HCT116 (cell line): ENCODE results near the gene SCN2B. TPM values are rescaled to one million over a fixed set of nuclear protein-coding genes. Genes with fewer than 3 reads are reported as not detected.

ENCODE experiments used
- ATAC-seq: fragments of 200-7000 bp; cut with Tn5 transposase; 2 replicates; pipeline ENCODE4 v1.9.1; 2020; ENCODE audit warnings: mild to moderate bottlenecking, moderate library complexity
- BruUV-seq: library from RNA; stranded (reverse); fragments of 400-500 nt; replicated peaks from 2 replicates; lab custom pipeline; 2021; lab: Mats Ljungman, UMichigan
- CTCF ChIA-PET: fragments of 300-600 bp; sonication (Branson Sonifier 250); formaldehyde crosslinking; loops from one replicate; lab custom pipeline; 2021; ENCODE audit warnings: antibody characterized with exemption; lab: Charles Lee
- POLR2A ChIA-PET: fragments of 300-600, 350-600 bp; sonication (Branson Sonifier 250); formaldehyde crosslinking; loops from one replicate; lab custom pipeline; 2021; ENCODE audit warnings: antibody characterized with exemption; lab: Charles Lee
- RAD21 ChIA-PET, 2 experiments: fragments of 300-600 bp; sonication (Branson Sonifier 250); formaldehyde crosslinking; loops; one replicate each; lab custom pipeline; 2023; ENCODE audit warnings: low total read pairs in 2 of 2; ENCODE audit not compliant: uncharacterized antibody in 2 of 2, unreplicated experiment in 2 of 2, low non-redundant PET in 1 of 2; lab: Charles Lee
- DNase-seq: peaks from one replicate; pipeline ENCODE4 v3.0.0-alpha.2; 2010; ENCODE audit warnings: low read depth, low spot score
- H2AFZ ChIP-seq: fragments of 200-600 bp; shearing (Covaris generic), sonication (generic); 2 replicates; pipeline ENCODE4 v1.6.1; 2017; ENCODE audit warnings: low read depth, mixed run types, mixed read lengths, antibody characterized with exemption, low read length; ENCODE audit not compliant: poor library complexity, severe bottlenecking
- H3K27ac ChIP-seq: 2 replicates; pipeline ENCODE4 v1.5.1; 2012; ENCODE audit warnings: low read depth, low read length
- H3K27me3 ChIP-seq: fragments of 200-600 bp; sonication (generic); 2 replicates; pipeline ENCODE4 v1.6.1; 2016; ENCODE audit warnings: mixed run types, low read length, mixed read lengths; ENCODE audit not compliant: insufficient read depth
- H3K36me3 ChIP-seq, 2 experiments: fragments of 200-500 bp in 1 of 2; fragments of 200-600 bp in 1 of 2; sonication (Bioruptor generic) in 1 of 2; sonication (generic) in 1 of 2; 2 replicates each; pipeline versions ENCODE4 v1.5.1 to v1.6.1; 2014 to 2016; ENCODE audit warnings: low read length in 2 of 2, inconsistent platforms in 1 of 2, mixed read lengths in 1 of 2, mixed run types in 1 of 2; ENCODE audit not compliant: insufficient read depth in 2 of 2, control insufficient read depth in 1 of 2
- H3K4me1 ChIP-seq, 2 experiments: fragments of 200-600 bp in 1 of 2; sonication (generic) in 1 of 2; 2 replicates each; pipeline versions ENCODE4 v1.5.1 to v1.6.1; 2012 to 2017; ENCODE audit warnings: low read length in 2 of 2, inconsistent platforms in 1 of 2, mild to moderate bottlenecking in 1 of 2, mixed read lengths in 1 of 2, mixed run types in 1 of 2, moderate library complexity in 1 of 2; ENCODE audit not compliant: insufficient read depth in 2 of 2, control insufficient read depth in 1 of 2
- H3K4me2 ChIP-seq: fragments of 200-600 bp; sonication (generic); 2 replicates; pipeline ENCODE4 v1.6.1; 2017; ENCODE audit warnings: mixed run types, low read length, mixed read lengths
- H3K4me3 ChIP-seq, 2 experiments: fragments of 200-600 bp in 1 of 2; sonication (generic) in 1 of 2; replicated peaks in 1 of 2; 2 replicates each; pipeline ENCODE4 v1.5.1; 2011 to 2016; ENCODE audit warnings: low read length in 2 of 2, control low read depth in 1 of 2, low read depth in 1 of 2, mild to moderate bottlenecking in 1 of 2, mixed read lengths in 1 of 2, mixed run types in 1 of 2
- H3K79me2 ChIP-seq: fragments of 200-600 bp; sonication (generic); 2 replicates; pipeline ENCODE4 v1.6.1; 2017; ENCODE audit warnings: mild to moderate bottlenecking, mixed run types, low read length, moderate library complexity, mixed read lengths; ENCODE audit not compliant: insufficient read depth
- H3K9ac ChIP-seq: fragments of 200-600 bp; sonication (generic); 2 replicates; pipeline ENCODE4 v1.6.1; 2016; ENCODE audit warnings: low read length, mixed read lengths
- H3K9me2 ChIP-seq: fragments of 200-600 bp; sonication (generic), shearing (Covaris generic); 2 replicates; pipeline ENCODE4 v1.6.1; 2017; ENCODE audit warnings: mixed run types, mild to moderate bottlenecking, moderate library complexity; ENCODE audit not compliant: insufficient read depth
- H3K9me3 ChIP-seq, 2 experiments: fragments of 200-500 bp in 1 of 2; fragments of 200-600 bp in 1 of 2; sonication (Bioruptor generic) in 1 of 2; sonication (generic) in 1 of 2; 2 replicates each; pipeline ENCODE4 v1.6.1; 2014 to 2017; ENCODE audit warnings: low read length in 2 of 2, mixed read lengths in 2 of 2, inconsistent platforms in 1 of 2, low read depth in 1 of 2, mild to moderate bottlenecking in 1 of 2, mixed run types in 1 of 2, moderate library complexity in 1 of 2; ENCODE audit not compliant: control insufficient read depth in 1 of 2, insufficient read depth in 1 of 2
- H4K20me1 ChIP-seq: fragments of 200-600 bp; sonication (generic), shearing (Covaris generic); 2 replicates; pipeline ENCODE4 v1.6.1; 2017; ENCODE audit warnings: mixed run types, mild to moderate bottlenecking, moderate library complexity; ENCODE audit not compliant: insufficient read depth
- CBX3 ChIP-seq: IDR thresholded peaks from 2 replicates; pipeline ENCODE4 v1.6.1; 2012; ENCODE audit warnings: low read depth
- CTCF ChIP-seq, 3 experiments: fragments of 200-600 bp in 1 of 3; sonication (generic) in 1 of 3; IDR thresholded peaks in 2 of 3; conservative IDR thresholded peaks in 1 of 3; 2 replicates each; pipeline ENCODE4 v1.5.1; 2012 to 2017; ENCODE audit warnings: low read depth in 2 of 3, low read length in 2 of 3, antibody characterized with exemption in 1 of 3, borderline replicate concordance in 1 of 3, control low read depth in 1 of 3, mild to moderate bottlenecking in 1 of 3, mixed read lengths in 1 of 3, mixed run types in 1 of 3, moderate library complexity in 1 of 3; ENCODE audit not compliant: insufficient read depth in 1 of 3
- EGR1 ChIP-seq: IDR thresholded peaks from 2 replicates; pipeline ENCODE4 v1.6.1; 2012; ENCODE audit warnings: low read depth
- ELF1 ChIP-seq: IDR thresholded peaks from 2 replicates; pipeline ENCODE4 v1.6.1; 2012; ENCODE audit warnings: low read depth, borderline replicate concordance
- EZH2phosphoT487 ChIP-seq: fragments of 200-600 bp; IDR thresholded peaks from 2 replicates; pipeline ENCODE4 v1.6.1; 2018; ENCODE audit warnings: antibody characterized with exemption, borderline replicate concordance
- FOSL1 ChIP-seq: IDR thresholded peaks from 2 replicates; pipeline ENCODE4 v1.6.1; 2012; ENCODE audit warnings: low read depth
- JUND ChIP-seq: IDR thresholded peaks from 2 replicates; pipeline ENCODE4 v1.6.1; 2012
- MAX ChIP-seq: IDR thresholded peaks from 2 replicates; pipeline ENCODE4 v1.6.1; 2012
- POLR2A ChIP-seq: IDR thresholded peaks from 2 replicates; pipeline ENCODE4 v1.7.0; 2011; ENCODE audit warnings: borderline replicate concordance; ENCODE audit not compliant: insufficient read depth, insufficient read length; ENCODE audit errors: extremely low read depth
- RAD21 ChIP-seq: IDR thresholded peaks from 2 replicates; pipeline ENCODE4 v1.6.1; 2012; ENCODE audit warnings: low read depth, mild to moderate bottlenecking
- SIN3A ChIP-seq: IDR thresholded peaks from 2 replicates; pipeline ENCODE4 v1.6.1; 2012; ENCODE audit warnings: low read depth
- SP1 ChIP-seq: IDR thresholded peaks from 2 replicates; pipeline ENCODE4 v1.6.1; 2012; ENCODE audit warnings: low read depth
- YY1 ChIP-seq: IDR thresholded peaks from 2 replicates; pipeline ENCODE4 v1.6.1; 2011; ENCODE audit warnings: low read length, low read depth, moderate library complexity, mild to moderate bottlenecking; ENCODE audit not compliant: insufficient replicate concordance; ENCODE audit errors: extremely low read depth
- ZFX ChIP-seq: fragments of 450-650 bp; IDR thresholded peaks from 2 replicates; pipeline ENCODE4 v1.6.1; 2017
- ZNF274 ChIP-seq: fragments of 200-500 bp; sonication (Bioruptor generic); IDR thresholded peaks from 2 replicates; pipeline ENCODE4 v1.6.1; 2014; ENCODE audit warnings: mild to moderate bottlenecking, low read depth, low read length, inconsistent platforms
- intact Hi-C: fragments of 100-400 bp; cut with micrococcal nuclease; formaldehyde crosslinking; loops from 2 replicates; pipeline ENCODE4 v1.10.0; 2022
- total RNA-seq: library from RNA; stranded (reverse); gene quantifications from one replicate; pipeline ENCODE4 v1.2.1, GENCODE V29; 2021; ENCODE audit not compliant: unreplicated experiment

Gene SCN2B
- total RNA-seq, 1 experiment from 2014 or later: not detected

GRCh38 chr11:118217575-118217974, 41.1 kb upstream of the SCN2B start:
- Histone ChIP-seq H3K27me3 (peaks cover 16% of the 10 kb centered on the region; the same call in 1 of the 2 replicates), H3K4me2 (no peak overlapping the region), H3K79me2 (no peaks in the 10 kb centered on the region), H4K20me1 (no peaks in the 10 kb centered on the region), H3K4me3 (no peak overlapping the region), H3K9me3 (no peaks in the 10 kb centered on the region), H3K9me2 (no peaks in the 10 kb centered on the region)
- ChIA-PET CTCF (no interaction called here), RAD21 (no interaction called here)
- no peak for ATAC-seq
- DNase-seq: no peak
- no peak for TF ChIP-seq YY1
- TF ChIP-seq, all 23 proteins: peak for 0
- intact Hi-C loops: no loop called here
- Histone ChIP-seq H3K9ac (no peak overlapping the region), H2AFZ (no peak overlapping the region), H3K36me3 (no peaks in the 10 kb centered on the region), H3K27ac (no peak overlapping the region), H3K4me1 (no peaks in the 10 kb centered on the region)
- POLR2A ChIA-PET: no interaction called here
- BruUV-seq: no TSS peak

GRCh38 chr11:118216621-118217481, 40.4 kb upstream of the SCN2B start:
- Histone ChIP-seq H3K27me3 (peaks cover 16% of the 10 kb centered on the region; the same call in 1 of the 2 replicates), H3K4me3 (no peak overlapping the region), H3K79me2 (no peaks in the 10 kb centered on the region), H3K27ac (no peak overlapping the region), H3K4me2 (no peak overlapping the region), H3K4me1 (no peaks in the 10 kb centered on the region), H4K20me1 (no peaks in the 10 kb centered on the region), H3K9me3 (no peaks in the 10 kb centered on the region), H2AFZ (no peak overlapping the region), H3K9me2 (no peaks in the 10 kb centered on the region), H3K36me3 (no peaks in the 10 kb centered on the region), H3K9ac (no peak overlapping the region)
- TF ChIP-seq CTCF (IDR thresholded peaks at IDR 0.05 in 2 of 3, conservative IDR thresholded peaks at IDR 0.05 in 1 of 3; ENCODE audit: borderline replicate concordance in 1 of 3, insufficient read depth in 1 of 3, low read depth in 2 of 3, low read length in 2 of 3): no peak
- TF ChIP-seq FOSL1: no peak
- TF ChIP-seq RAD21: no peak
- no peak for TF ChIP-seq ELF1
- no peak for TF ChIP-seq EZH2phosphoT487
- TF ChIP-seq CBX3: no peak
- TF ChIP-seq ZNF274: no peak
- no peak for TF ChIP-seq SP1
- TF ChIP-seq ZFX: no peak
- no peak for TF ChIP-seq SIN3A
- no peak for TF ChIP-seq EGR1
- no peak for TF ChIP-seq MAX
- no peak for TF ChIP-seq POLR2A
- TF ChIP-seq YY1: no peak
- TF ChIP-seq JUND: no peak
- DNase-seq (no peak), ATAC-seq (no peak)
- intact Hi-C loops: no loop called here
- no TSS peak for BruUV-seq
- ChIA-PET RAD21 (no interaction called here), CTCF (interaction anchor here (1.8 kb wide), 1 partner anchor 18 kb away, joined by 7 read pairs; no protein-coding TSS in a partner anchor), POLR2A (no interaction called here)
